Mucosa of stomach (tissue), 1 donor: Measurements from ENCODE around the gene TBP.
"Not testable (repeated sequence)": the region's sequence is repeated elsewhere in the genome, so short reads cannot be mapped to it uniquely, and the experiment has no call there.

Source experiments
- H3K27me3 ChIP-seq: one replicate; pipeline ENCODE4 v1.7.0; 2013; ENCODE audit warnings: mild to moderate bottlenecking, low read length; ENCODE audit not compliant: control insufficient read depth, insufficient read depth
- H3K36me3 ChIP-seq: one replicate; pipeline ENCODE4 v1.7.0; 2013; ENCODE audit warnings: low read length; ENCODE audit not compliant: control insufficient read depth, insufficient read depth
- H3K4me1 ChIP-seq: one replicate; pipeline ENCODE4 v1.7.0; 2013; ENCODE audit warnings: mild to moderate bottlenecking, low read length; ENCODE audit not compliant: control insufficient read depth, insufficient read depth
- H3K4me3 ChIP-seq: one replicate; pipeline ENCODE4 v1.7.0; 2013; ENCODE audit warnings: low read length
- H3K9ac ChIP-seq: one replicate; pipeline ENCODE4 v1.7.0; 2013; ENCODE audit warnings: mild to moderate bottlenecking, low read length, moderate library complexity
- H3K9me3 ChIP-seq: one replicate; pipeline ENCODE4 v1.7.0; 2013; ENCODE audit warnings: mild to moderate bottlenecking, low read length, moderate library complexity; ENCODE audit not compliant: control insufficient read depth
- donor health status: Pancreatic carcinoma.

TBP gene

GRCh38 chr6:170522565-170523183 lies 31.5 kb upstream of the TBP start:
- Histone ChIP-seq H3K27me3 (no peaks in the 10 kb centered on the region), H3K9ac (no peak overlapping the region), H3K36me3 (no peaks in the 10 kb centered on the region), H3K4me3 (no peak overlapping the region), H3K9me3 (no peaks in the 10 kb centered on the region), H3K4me1 (no peaks in the 10 kb centered on the region)

DNA sequence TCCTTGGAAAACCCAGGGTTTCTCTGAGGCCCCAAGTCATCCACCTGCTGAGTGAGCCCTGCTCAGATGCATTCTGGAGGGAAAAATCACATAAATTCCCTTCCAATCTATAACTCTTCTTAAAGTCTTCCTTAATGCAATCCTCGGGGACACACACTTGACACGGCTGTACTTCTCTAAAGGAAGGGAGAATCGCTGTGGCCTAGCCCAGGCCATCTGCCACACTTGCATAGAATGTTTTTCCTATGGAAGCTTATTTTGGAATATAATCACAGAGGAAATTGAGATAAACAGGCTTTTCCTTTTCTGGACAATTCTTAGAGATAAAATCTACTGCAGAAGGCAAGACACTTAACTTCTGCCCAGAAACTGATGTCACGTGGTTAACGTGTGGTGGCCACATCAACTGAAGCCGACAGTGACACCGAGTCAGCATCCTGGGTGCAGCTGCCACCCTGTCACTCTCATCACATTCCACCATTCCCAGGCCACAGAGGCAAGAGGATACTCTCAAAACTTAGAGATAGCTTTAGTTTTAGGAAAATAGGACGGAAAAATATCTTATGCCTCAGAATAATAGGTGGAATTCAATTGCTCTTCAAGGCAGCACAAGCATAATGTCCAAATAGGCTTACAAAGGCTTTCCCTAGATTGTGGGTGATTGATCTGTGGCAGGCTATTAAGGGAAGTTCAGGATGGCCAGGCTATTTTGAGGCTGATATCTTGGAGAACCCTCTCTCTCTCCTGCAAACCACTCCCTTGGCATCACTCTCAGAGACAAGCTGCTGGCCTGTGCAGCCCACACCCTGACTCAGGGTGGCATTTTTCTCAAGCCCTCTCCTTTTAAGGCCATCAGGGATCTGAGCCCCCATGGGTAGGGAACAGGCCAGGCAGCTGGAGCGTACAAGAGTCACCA lies 30.7 kb upstream of the TBP start:
- H3K9me3 ChIP-seq = no peaks in the 10 kb centered on the region
- H3K27me3 ChIP-seq = no peaks in the 10 kb centered on the region
- H3K4me1 ChIP-seq = no peaks in the 10 kb centered on the region
- H3K9ac ChIP-seq = no peak overlapping the region
- no peaks in the 10 kb centered on the region for H3K36me3 ChIP-seq
- no peak overlapping the region for H3K4me3 ChIP-seq

DNA sequence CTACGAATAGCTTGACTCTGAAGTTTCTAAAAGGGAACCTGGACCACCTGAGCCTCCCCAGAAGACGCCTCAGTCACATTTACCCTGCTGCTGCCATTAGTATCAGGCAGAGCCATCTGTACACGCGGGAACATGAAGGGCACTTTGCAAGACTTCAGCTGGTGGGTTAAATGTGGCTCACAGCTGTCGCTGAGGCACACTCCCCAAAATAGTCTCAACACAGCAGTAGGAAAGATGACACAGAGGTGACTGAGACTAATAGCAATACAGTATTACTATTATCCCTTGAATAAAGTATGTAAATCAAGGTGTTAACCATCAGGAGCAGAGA lies 30.0 kb upstream of the TBP start:
- Histone ChIP-seq H3K4me3 (no peak overlapping the region), H3K36me3 (no peaks in the 10 kb centered on the region), H3K9me3 (no peaks in the 10 kb centered on the region), H3K9ac (no peak overlapping the region), H3K27me3 (no peaks in the 10 kb centered on the region), H3K4me1 (no peaks in the 10 kb centered on the region)

GRCh38 chr6:170525795-170526194 lies 28.4 kb upstream of the TBP start:
- Histone ChIP-seq H3K4me1 (no peaks in the 10 kb centered on the region), H3K9me3 (no peaks in the 10 kb centered on the region), H3K9ac (no peak overlapping the region), H3K36me3 (no peaks in the 10 kb centered on the region), H3K4me3 (no peak overlapping the region), H3K27me3 (no peaks in the 10 kb centered on the region)

DNA sequence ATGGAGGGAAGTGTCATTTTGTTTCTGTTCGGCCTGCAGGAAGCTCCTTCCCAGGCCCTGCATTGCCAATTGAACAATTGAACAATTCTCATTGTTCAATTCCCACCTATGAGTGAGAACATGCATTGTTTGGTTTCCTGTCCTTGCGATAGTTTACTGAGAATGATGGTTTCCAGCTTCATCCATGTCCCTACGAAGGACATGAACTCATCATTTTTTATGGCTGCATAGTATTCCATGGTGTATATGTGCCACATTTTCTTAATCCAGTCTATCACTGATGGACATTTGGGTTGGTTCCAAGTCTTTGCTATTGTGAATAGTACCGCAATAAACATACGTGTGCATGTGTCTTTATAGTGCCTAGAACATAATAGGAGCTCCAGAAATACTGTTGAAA lies 26.2 kb upstream of the TBP start:
- not testable (repeated sequence) for H3K4me3 ChIP-seq, H3K36me3 ChIP-seq, H3K4me1 ChIP-seq

DNA sequence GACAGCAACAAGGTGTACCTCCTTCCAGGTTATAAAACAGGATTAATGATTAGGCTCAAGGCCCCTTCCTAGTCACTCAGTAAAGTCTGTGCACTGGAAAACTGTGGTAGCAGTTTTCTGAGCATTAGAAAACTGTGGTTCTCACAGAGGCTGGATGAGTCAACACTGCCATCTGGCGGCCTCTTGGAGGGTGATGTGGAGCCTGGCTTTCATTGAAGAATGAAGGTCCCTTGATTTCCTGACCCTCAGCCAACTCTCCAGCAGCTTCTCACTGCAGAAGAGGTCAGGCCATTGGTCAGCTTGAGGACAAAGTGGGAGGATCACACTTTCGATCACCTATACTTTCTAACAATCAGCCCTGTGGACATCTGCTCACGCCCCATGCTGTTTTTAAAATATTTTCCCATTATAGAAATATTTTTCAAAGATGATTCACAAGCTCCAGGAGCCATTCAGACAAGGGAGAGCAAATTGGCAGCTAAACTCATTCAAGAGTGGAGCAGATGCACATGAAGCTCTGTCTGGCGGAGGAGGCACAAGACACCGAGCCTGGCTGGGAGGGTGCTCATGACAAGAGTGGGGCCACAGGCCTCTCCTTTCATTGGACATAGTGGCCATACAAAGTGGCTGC lies 24.2 kb upstream of the TBP start:
- no peak overlapping the region for H3K9ac ChIP-seq
- H3K4me3 ChIP-seq = no peak overlapping the region
- H3K36me3 ChIP-seq = no peaks in the 10 kb centered on the region
- no peaks in the 10 kb centered on the region for H3K9me3 ChIP-seq
- no peaks in the 10 kb centered on the region for H3K4me1 ChIP-seq
- H3K27me3 ChIP-seq = no peaks in the 10 kb centered on the region

More for the DNA sequence above, 26.2 kb upstream of the TBP start:
- H3K27me3 ChIP-seq, H3K9me3 ChIP-seq, H3K9ac ChIP-seq: not testable (repeated sequence)

- Histone ChIP-seq H3K4me3 (no peak overlapping the region), H3K9me3 (no peaks in the 10 kb centered on the region), H3K4me1 (no peaks in the 10 kb centered on the region), H3K9ac (no peak overlapping the region), H3K27me3 (no peaks in the 10 kb centered on the region), H3K36me3 (no peaks in the 10 kb centered on the region)
Observed at GRCh38 chr6:170532867-170533488, 21.2 kb upstream of the TBP start.

DNA sequence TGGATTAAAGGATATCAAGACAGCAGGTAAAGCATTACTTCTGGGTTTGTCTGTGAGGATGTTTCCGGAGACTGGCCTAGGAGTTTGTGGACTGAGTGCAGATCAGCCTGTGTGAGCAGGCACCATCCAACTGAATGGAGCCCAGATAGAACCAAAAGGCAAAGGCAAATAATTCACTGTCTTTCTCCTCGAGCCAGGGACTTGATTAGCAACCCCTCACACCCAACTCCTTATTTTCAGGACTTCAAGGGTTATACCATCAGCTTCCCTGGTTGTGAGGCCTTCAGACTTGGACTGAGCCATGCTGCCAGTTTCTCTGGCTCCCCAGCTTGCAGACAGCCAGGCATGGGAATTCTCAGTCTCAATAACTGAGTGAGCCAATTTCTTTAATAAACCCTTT lies 20.4 kb upstream of the TBP start:
- no peaks in the 10 kb centered on the region for H3K9me3 ChIP-seq
- H3K27me3 ChIP-seq = no peaks in the 10 kb centered on the region
- H3K4me1 ChIP-seq = no peaks in the 10 kb centered on the region
- H3K9ac ChIP-seq = no peak overlapping the region
- no peak overlapping the region for H3K4me3 ChIP-seq
- H3K36me3 ChIP-seq = no peaks in the 10 kb centered on the region

DNA sequence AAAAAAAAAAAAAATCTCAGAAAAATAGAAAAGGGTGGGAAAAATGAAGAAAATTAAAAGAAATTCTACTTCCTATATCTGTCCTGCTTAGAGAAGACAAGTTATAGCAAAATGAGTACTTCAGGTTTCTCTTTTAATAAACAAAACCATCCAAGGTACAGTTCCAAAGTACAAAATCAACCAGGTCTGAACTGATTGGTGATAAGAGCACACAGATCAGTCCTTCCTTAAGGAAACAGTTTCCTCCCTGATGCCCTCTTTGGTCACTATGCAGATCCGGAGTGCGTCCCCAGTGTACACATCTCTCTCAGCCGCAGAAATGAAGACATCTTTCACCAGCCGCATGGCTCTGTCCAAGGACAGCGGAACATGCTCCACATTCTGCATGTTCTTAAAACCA lies 19.2 kb upstream of the TBP start:
- Histone ChIP-seq H3K9ac (no peak overlapping the region), H3K9me3 (no peaks in the 10 kb centered on the region), H3K36me3 (no peaks in the 10 kb centered on the region)

GRCh38 chr6:170536671-170537070 lies 17.5 kb upstream of the TBP start:
- no peak overlapping the region for H3K4me3 ChIP-seq
- no peak overlapping the region for H3K9ac ChIP-seq
- no peaks in the 10 kb centered on the region for H3K4me1 ChIP-seq
- no peaks in the 10 kb centered on the region for H3K27me3 ChIP-seq
- no peaks in the 10 kb centered on the region for H3K36me3 ChIP-seq
- no peaks in the 10 kb centered on the region for H3K9me3 ChIP-seq

More for the DNA sequence above, 19.2 kb upstream of the TBP start:
- H3K27me3 ChIP-seq = no peaks in the 10 kb centered on the region
- H3K4me3 ChIP-seq = no peak overlapping the region
- no peaks in the 10 kb centered on the region for H3K4me1 ChIP-seq

DNA sequence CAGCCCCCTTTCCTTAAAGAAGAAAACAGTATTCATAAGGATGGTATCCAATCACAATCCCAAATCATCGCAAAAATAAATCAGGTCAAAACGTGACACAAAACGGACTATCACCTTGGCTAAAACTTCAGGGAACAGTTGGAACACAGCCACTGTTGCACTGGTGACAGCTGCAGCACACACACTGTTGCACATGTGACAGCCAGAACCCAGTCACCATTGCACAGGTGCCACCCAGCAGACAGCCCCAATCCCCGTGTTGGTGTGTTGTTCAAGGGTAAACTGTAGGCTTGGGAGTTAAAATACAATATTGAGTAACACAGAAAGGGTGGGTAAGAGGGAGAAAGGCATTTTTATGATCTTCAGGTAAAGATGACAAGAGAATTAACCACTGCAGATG lies 16.8 kb upstream of the TBP start:
- Histone ChIP-seq H3K9me3 (no peaks in the 10 kb centered on the region), H3K9ac (no peak overlapping the region), H3K4me1 (no peaks in the 10 kb centered on the region), H3K36me3 (no peaks in the 10 kb centered on the region), H3K4me3 (no peak overlapping the region), H3K27me3 (no peaks in the 10 kb centered on the region)
